Chondrocyte (in vitro differentiated cells): Measurements from ENCODE around the gene TIE1. TPM values are rescaled to one million over a fixed set of nuclear protein-coding genes. Genes with fewer than 3 reads are reported as not detected.

ENCODE experiments used
- DNase-seq: peaks from one replicate; pipeline ENCODE4 v3.0.0; 2021; ENCODE audit warnings: mixed read lengths, low spot score
- H3K27ac Mint-ChIP-seq: one replicate; pipeline ENCODE4 v1.8.0; 2021; ENCODE audit warnings: mild to moderate bottlenecking, moderate library complexity, mixed read lengths; ENCODE audit not compliant: unreplicated experiment
- H3K27me3 Mint-ChIP-seq: 2 replicates; pipeline ENCODE4 v1.8.0; 2021; ENCODE audit warnings: low read depth, mixed read lengths
- H3K36me3 Mint-ChIP-seq: 2 replicates; pipeline ENCODE4 v1.8.0; 2021; ENCODE audit warnings: low read depth, mixed read lengths
- H3K4me1 Mint-ChIP-seq: 2 replicates; pipeline ENCODE4 v1.8.0; 2021; ENCODE audit warnings: low read depth, mild to moderate bottlenecking, mixed read lengths
- H3K4me3 Mint-ChIP-seq: one replicate; pipeline ENCODE4 v1.8.0; 2021; ENCODE audit warnings: mild to moderate bottlenecking, moderate library complexity, mixed read lengths; ENCODE audit not compliant: unreplicated experiment
- H3K9me3 Mint-ChIP-seq: 2 replicates; pipeline ENCODE4 v1.8.0; 2021; ENCODE audit warnings: low read depth, mixed read lengths
- CTCF ChIP-seq: fragments of 200-600 bp; sonication (generic); IDR thresholded peaks from 2 replicates; pipeline ENCODE4 v1.5.0; 2021; ENCODE audit warnings: antibody characterized with exemption, mild to moderate bottlenecking, moderate library complexity
- total RNA-seq: library from RNA; stranded (reverse); gene quantifications from 3 replicates; pipeline ENCODE4 v1.2.1, GENCODE V29; 2021

TIE1 gene
- total RNA-seq, 1 donor from 2014 or later, result not detected

- Mint-ChIP-seq H3K4me1 (peaks cover 40% of the 10 kb centered on the region), H3K36me3 (peaks cover 16% of the 10 kb centered on the region), H3K27me3 (no peaks in the 10 kb centered on the region), H3K27ac (peak within 1 kb of the TSS; percentile 95), H3K4me3 (peak within 1 kb of the TSS; percentile 85), H3K9me3 (no peaks in the 10 kb centered on the region)
- peak; percentile 99 for DNase-seq
- no peak for TF ChIP-seq CTCF
Measured at GRCh38 chr1:43358746-43359693, 58.2 kb downstream of the TIE1 start, which contains the start of gene CDC20. TSS of gene CDC20 (plus strand) at chr1:43358981. CDS start at chr1:43359216, 235 bp downstream.

GRCh38 chr1:43359696-43360095 is 58.9 kb downstream of the TIE1 start:
- Mint-ChIP-seq H3K4me1 (peaks cover 40% of the 10 kb centered on the region), H3K4me3 (peak overlapping the region; percentile 85), H3K27ac (peak overlapping the region; percentile 95), H3K9me3 (no peaks in the 10 kb centered on the region), H3K27me3 (no peaks in the 10 kb centered on the region), H3K36me3 (peaks cover 22% of the 10 kb centered on the region)
- no peak for DNase-seq
- no peak for TF ChIP-seq CTCF

GRCh38 chr1:43360616-43361015 is 59.8 kb downstream of the TIE1 start:
- H3K4me3 Mint-ChIP-seq, result no peak overlapping the region
- peak overlapping the region; percentile 5 for H3K27ac Mint-ChIP-seq
- no peaks in the 10 kb centered on the region for H3K27me3 Mint-ChIP-seq
- no peaks in the 10 kb centered on the region for H3K9me3 Mint-ChIP-seq
- peaks cover 27% of the 10 kb centered on the region for H3K36me3 Mint-ChIP-seq
- H3K4me1 Mint-ChIP-seq, result peaks cover 46% of the 10 kb centered on the region
- TF ChIP-seq CTCF, result no peak
- no peak for DNase-seq

- Mint-ChIP-seq H3K4me1 (peaks cover 56% of the 10 kb centered on the region), H3K27ac (peak overlapping the region; percentile 8), H3K9me3 (no peaks in the 10 kb centered on the region), H3K27me3 (no peaks in the 10 kb centered on the region), H3K36me3 (peaks cover 29% of the 10 kb centered on the region), H3K4me3 (no peak overlapping the region)
- no peak for TF ChIP-seq CTCF
- no peak for DNase-seq
Measured at GRCh38 chr1:43363283-43363934, 62.6 kb downstream of the TIE1 start.

GRCh38 chr1:43363935-43364525 is 63.2 kb downstream of the TIE1 start:
- peaks cover 60% of the 10 kb centered on the region for H3K4me1 Mint-ChIP-seq
- H3K27me3 Mint-ChIP-seq, result no peaks in the 10 kb centered on the region
- H3K27ac Mint-ChIP-seq, result no peak overlapping the region
- DNase-seq, result no peak
- H3K4me3 Mint-ChIP-seq, result no peak overlapping the region
- no peaks in the 10 kb centered on the region for H3K9me3 Mint-ChIP-seq
- TF ChIP-seq CTCF, result no peak
- peaks cover 29% of the 10 kb centered on the region for H3K36me3 Mint-ChIP-seq
